ENCODE results near the gene SNX25. TPM values are rescaled to one million over a fixed set of nuclear protein-coding genes. Genes with fewer than 3 reads are reported as not detected.

Gene SNX25
- total RNA-seq, 4 donors from 2014 or later, result 13.3 to 39.3 (median 15.3) TPM

DNA sequence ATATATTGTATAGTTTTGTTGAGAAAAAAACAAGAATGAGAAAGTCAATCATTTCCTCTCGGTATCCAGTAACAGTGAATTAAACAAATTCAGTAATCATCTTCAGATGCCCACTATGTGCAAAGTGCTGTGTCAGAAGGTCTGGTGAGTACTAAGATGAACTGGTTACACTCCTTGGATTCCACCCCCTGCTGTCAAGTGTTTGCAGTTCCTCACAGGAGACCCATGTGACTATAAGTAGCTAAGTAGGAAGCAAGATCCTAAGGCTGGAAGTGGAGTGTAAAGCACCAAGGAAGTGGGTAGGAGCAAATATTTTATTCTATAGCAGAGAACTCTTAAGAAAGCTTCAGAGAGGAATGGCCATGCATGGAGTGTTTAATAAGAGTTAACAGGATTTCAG is 73.6 kb downstream of the SNX25 start:
- Histone ChIP-seq H3K4me3 (no peak overlapping the region), H3K9me3 (no peaks in the 10 kb centered on the region), H3K36me3 (no peaks in the 10 kb centered on the region), H3K27me3 (no peaks in the 10 kb centered on the region), H3K4me1 (no peaks in the 10 kb centered on the region), H3K27ac (no peak overlapping the region)
- WGBS, result 93% methylated on average over 1 of the region's 1 CpG
- TF ChIP-seq EP300 (IDR thresholded peaks at IDR 0.05) (no peak), POLR2AphosphoS5 (IDR thresholded peaks at IDR 0.05) (no peak), POLR2A (IDR thresholded peaks at IDR 0.05) (no peak), CTCF (IDR thresholded peaks at IDR 0.05) (no peak)
- no peak for DNase-seq (ENCODE audit: low spot score in 2 of 2)

DNA sequence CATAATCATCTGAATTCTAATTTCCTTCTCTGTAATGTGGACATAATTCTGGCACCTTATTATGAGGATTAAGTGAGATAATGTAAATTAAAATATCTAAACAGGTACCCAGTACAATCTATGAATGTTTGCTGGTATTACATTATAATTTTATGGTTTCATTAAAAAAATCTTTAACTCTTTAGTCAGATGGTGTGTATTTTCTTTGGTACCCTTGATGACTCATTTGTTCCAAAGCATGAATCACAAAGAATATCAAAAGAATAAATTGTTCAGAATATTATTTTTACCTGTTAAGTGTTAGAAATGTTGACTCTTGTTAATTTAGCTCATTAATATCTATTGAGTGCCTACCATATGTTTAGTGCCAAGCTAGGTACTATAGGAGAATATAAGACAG is 74.3 kb downstream of the SNX25 start:
- no peak overlapping the region for H3K27ac ChIP-seq

GRCh38 chr4:185285632-185286393 is 76.4 kb downstream of the SNX25 start:
- 98% methylated on average over 6 of the region's 6 CpGs for WGBS
- no peaks in the 10 kb centered on the region for H3K9me3 ChIP-seq
- TF ChIP-seq POLR2AphosphoS5 (IDR thresholded peaks at IDR 0.05) (no peak), EP300 (IDR thresholded peaks at IDR 0.05) (no peak), POLR2A (IDR thresholded peaks at IDR 0.05) (no peak), CTCF (IDR thresholded peaks at IDR 0.05) (no peak)
- no peak for DNase-seq (ENCODE audit: low spot score in 2 of 2)
- no peaks in the 10 kb centered on the region for H3K27me3 ChIP-seq
- peaks cover 3% of the 10 kb centered on the region for H3K36me3 ChIP-seq
- no peaks in the 10 kb centered on the region for H3K4me1 ChIP-seq
- no peak overlapping the region for H3K4me3 ChIP-seq
- H3K27ac ChIP-seq, result no peak overlapping the region

More for the DNA sequence above, 74.3 kb downstream of the SNX25 start:
- H3K9me3 ChIP-seq, result no peaks in the 10 kb centered on the region
- no peak for DNase-seq (ENCODE audit: low spot score in 2 of 2)
- no peaks in the 10 kb centered on the region for H3K27me3 ChIP-seq
- TF ChIP-seq EP300 (IDR thresholded peaks at IDR 0.05), result no peak
- no peak for TF ChIP-seq CTCF (IDR thresholded peaks at IDR 0.05)
- TF ChIP-seq POLR2A (IDR thresholded peaks at IDR 0.05), result no peak
- TF ChIP-seq POLR2AphosphoS5 (IDR thresholded peaks at IDR 0.05), result no peak
- peaks cover 2% of the 10 kb centered on the region for H3K36me3 ChIP-seq
- no peaks in the 10 kb centered on the region for H3K4me1 ChIP-seq
- H3K4me3 ChIP-seq, result no peak overlapping the region

DNA sequence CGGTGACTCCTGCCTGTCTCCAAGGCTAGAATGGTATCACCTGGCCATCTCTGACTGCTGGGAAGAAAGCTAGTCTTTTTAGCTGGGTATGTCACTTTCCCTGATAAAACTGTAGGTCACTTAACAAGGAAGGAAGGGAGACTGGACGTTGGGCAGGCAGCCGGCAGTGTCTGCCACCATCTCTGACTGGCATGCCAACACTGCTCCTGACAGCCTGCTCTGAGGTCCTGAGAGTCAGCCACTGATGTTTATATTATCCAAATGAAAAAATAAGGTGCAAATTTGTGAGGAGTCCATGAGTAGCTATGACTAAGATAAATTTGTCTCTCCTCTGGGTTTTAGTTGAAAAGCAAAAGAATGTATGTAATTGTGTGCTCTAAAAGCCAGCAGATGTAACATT is 77.2 kb downstream of the SNX25 start:
- DNase-seq (ENCODE audit: low spot score in 2 of 2), result no peak
- WGBS, result 85% methylated on average over 3 of the region's 3 CpGs
- Histone ChIP-seq H3K27ac (no peak overlapping the region), H3K4me1 (no peaks in the 10 kb centered on the region), H3K4me3 (no peak overlapping the region), H3K27me3 (no peaks in the 10 kb centered on the region), H3K36me3 (peaks cover 3% of the 10 kb centered on the region), H3K9me3 (no peaks in the 10 kb centered on the region)
- TF ChIP-seq POLR2AphosphoS5 (IDR thresholded peaks at IDR 0.05) (no peak), POLR2A (IDR thresholded peaks at IDR 0.05) (no peak), CTCF (IDR thresholded peaks at IDR 0.05) (no peak), EP300 (IDR thresholded peaks at IDR 0.05) (no peak)

DNA sequence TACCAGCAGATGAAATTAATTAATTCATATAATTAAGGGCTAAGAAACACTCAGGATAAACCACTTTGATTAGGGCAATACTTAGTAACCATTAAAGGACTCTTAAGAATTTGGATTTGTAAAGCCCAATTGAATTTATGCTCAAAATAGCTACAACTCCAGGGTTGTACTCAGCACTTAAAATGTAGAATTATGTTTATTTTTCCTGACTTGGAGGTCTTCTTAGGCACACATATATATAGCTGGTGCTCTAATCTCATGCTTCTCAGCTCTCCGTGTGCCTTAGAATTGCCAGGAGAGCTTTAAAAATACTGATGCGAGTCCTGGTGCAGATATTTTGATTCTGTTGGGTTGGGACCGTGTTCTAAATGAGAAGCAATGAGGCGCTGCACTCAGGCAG is 77.6 kb downstream of the SNX25 start:
- no peak for DNase-seq (ENCODE audit: low spot score in 2 of 2)
- 98% methylated on average over 4 of the region's 4 CpGs for WGBS
- no peak for TF ChIP-seq POLR2AphosphoS5 (IDR thresholded peaks at IDR 0.05)
- no peak for TF ChIP-seq CTCF (IDR thresholded peaks at IDR 0.05)
- TF ChIP-seq EP300 (IDR thresholded peaks at IDR 0.05), result no peak
- TF ChIP-seq POLR2A (IDR thresholded peaks at IDR 0.05), result no peak

More for the DNA sequence above, 77.6 kb downstream of the SNX25 start:
- H3K27ac ChIP-seq, result no peak overlapping the region
- H3K36me3 ChIP-seq, result peaks cover 3% of the 10 kb centered on the region
- no peaks in the 10 kb centered on the region for H3K9me3 ChIP-seq
- no peaks in the 10 kb centered on the region for H3K27me3 ChIP-seq
- H3K4me3 ChIP-seq, result no peak overlapping the region
- H3K4me1 ChIP-seq, result no peaks in the 10 kb centered on the region
